K562 (cell line): ENCODE measurements around the gene HOXA10. TPM values are rescaled to one million over a fixed set of nuclear protein-coding genes. Genes with fewer than 3 reads are reported as not detected.

Experiments
- ATAC-seq: fragments of 200-7000 bp; cut with Tn5 transposase; 3 replicates; pipeline ENCODE4 v1.9.1; 2020; ENCODE audit warnings: moderate library complexity
- BruUV-seq: library from RNA; stranded (reverse); fragments of 400-500 nt; replicated peaks from 2 replicates; lab custom pipeline; 2021; lab: Mats Ljungman, UMichigan
- CTCF ChIA-PET: fragments of 300-600 bp; formaldehyde crosslinking; extraction: SDS; loops from one replicate; lab custom pipeline; 2021; ENCODE audit warnings: low intra/inter-chr PET ratio; lab: Yijun Ruan, JAX
- POLR2A ChIA-PET: fragments of 300-600, 350-650 bp; sonication (Branson Sonifier 250); formaldehyde crosslinking; extraction: SDS; loops from one replicate; lab custom pipeline; 2021; ENCODE audit warnings: antibody characterized with exemption, inconsistent platforms; lab: Yijun Ruan, JAX
- DNase-seq, 4 experiments: peaks; one replicate each; pipeline versions ENCODE4 v3.0.0 to v3.0.0-alpha.2; 2011 to 2018; ENCODE audit warnings: low spot score in 3 of 4, mixed read lengths in 3 of 4; ENCODE audit errors: extremely low read depth in 1 of 4
- FAIRE-seq: peaks from 2 replicates; lab custom pipeline; 2011; peaks lifted over from hg19 to GRCh38; lab: Jason Lieb, UNC
- H2AFZ ChIP-seq: 2 replicates; pipeline ENCODE4 v1.6.0; 2011; ENCODE audit warnings: low read depth, low read length, control low read depth, inconsistent platforms
- H3K27ac ChIP-seq: fragments of 200-600 bp; 3 replicates; pipeline ENCODE4 v1.8.0; 2011; ENCODE audit warnings: low read depth, mild to moderate bottlenecking, control low read depth, inconsistent platforms, low read length, moderate library complexity, mixed read lengths; ENCODE audit errors: extremely low read depth
- H3K27me3 ChIP-seq, 2 experiments: fragments of 300-600 bp in 1 of 2; 2 replicates in 1 of 2; 3 replicates in 1 of 2; pipeline versions ENCODE4 v1.6.0 to v1.8.0; 2011; ENCODE audit warnings: inconsistent platforms in 2 of 2, low read length in 2 of 2, mild to moderate bottlenecking in 1 of 2, mixed read lengths in 1 of 2, moderate library complexity in 1 of 2; ENCODE audit not compliant: control insufficient read depth in 2 of 2, insufficient read depth in 2 of 2
- H3K36me3 ChIP-seq: fragments of 300-600 bp; 3 replicates; pipeline ENCODE4 v1.8.0; 2011; ENCODE audit warnings: mild to moderate bottlenecking, low read length, inconsistent platforms; ENCODE audit not compliant: control insufficient read depth, insufficient read depth
- H3K4me1 ChIP-seq, 2 experiments: fragments of 200-600 bp in 1 of 2; replicated peaks in 1 of 2; 2 replicates in 1 of 2; 3 replicates in 1 of 2; pipeline versions ENCODE4 v1.5.1 to v1.8.0; 2011; ENCODE audit warnings: inconsistent platforms in 2 of 2, low read length in 2 of 2, mild to moderate bottlenecking in 1 of 2, mixed read lengths in 1 of 2, moderate library complexity in 1 of 2; ENCODE audit not compliant: control insufficient read depth in 2 of 2, insufficient read depth in 2 of 2
- H3K4me2 ChIP-seq: 2 replicates; pipeline ENCODE4 v1.6.1; 2011; ENCODE audit warnings: low read length, control low read depth, inconsistent platforms, mixed read lengths; ENCODE audit not compliant: insufficient read depth
- H3K4me3 ChIP-seq: fragments of 200-600 bp; sonication (generic), shearing (Covaris generic); 2 replicates; pipeline ENCODE4 v1.5.1; 2016; ENCODE audit warnings: control low read depth, inconsistent platforms
- H3K79me2 ChIP-seq: fragments of 200-600 bp; 3 replicates; pipeline ENCODE4 v1.8.0; 2011; ENCODE audit warnings: low read length, inconsistent platforms; ENCODE audit not compliant: control insufficient read depth, insufficient read depth
- H3K9ac ChIP-seq, 2 experiments: 2 replicates each; pipeline versions ENCODE4 v1.6.0 to v1.6.1; 2011; ENCODE audit warnings: low read depth in 2 of 2, low read length in 2 of 2, control low read depth in 1 of 2, inconsistent platforms in 1 of 2, mild to moderate bottlenecking in 1 of 2, mixed read lengths in 1 of 2; ENCODE audit not compliant: insufficient read depth in 1 of 2
- H3K9me1 ChIP-seq: one replicate; pipeline ENCODE4 v1.6.0; 2011; ENCODE audit warnings: inconsistent platforms, mild to moderate bottlenecking, low read length, moderate library complexity; ENCODE audit not compliant: control insufficient read depth, insufficient read depth
- H3K9me3 ChIP-seq: replicated peaks from 2 replicates; pipeline ENCODE4 v1.5.1; 2011; ENCODE audit warnings: low read depth, low read length, inconsistent platforms; ENCODE audit not compliant: control insufficient read depth, insufficient read depth
- H4K20me1 ChIP-seq: replicated peaks from 2 replicates; pipeline ENCODE4 v1.6.1; 2011; ENCODE audit warnings: low read length, inconsistent platforms, mixed read lengths; ENCODE audit not compliant: control insufficient read depth, insufficient read depth
- DMBX1 ChIP-seq: fragments of 250-450 bp; sonication (Bioruptor Pico); IDR thresholded peaks from 2 replicates; pipeline ENCODE4 v1.8.0; 2022; ENCODE audit warnings: inconsistent platforms, mild to moderate bottlenecking, moderate library complexity, borderline replicate concordance
- IRF2 ChIP-seq: sonication (generic); formaldehyde crosslinking; IDR thresholded peaks from 2 replicates; pipeline ENCODE4 v1.8.1; 2022; ENCODE audit warnings: mild to moderate bottlenecking, missing genetic modification reagents
- JUNB ChIP-seq: fragments of 450-650 bp; formaldehyde crosslinking; conservative IDR thresholded peaks from 2 replicates; pipeline ENCODE4 v1.4.0; 2020; ENCODE audit warnings: mild to moderate bottlenecking
- MCM3 ChIP-seq: fragments of 450-650 bp; IDR thresholded peaks from 2 replicates; pipeline ENCODE4 v1.6.1; 2016
- NONO ChIP-seq, 2 experiments: fragments of 200-400 bp in 1 of 2; fragments of 450-650 bp in 1 of 2; formaldehyde crosslinking in 1 of 2; IDR thresholded peaks; 2 replicates each; pipeline ENCODE4 v1.6.1; 2017; ENCODE audit warnings: low read depth in 2 of 2, mild to moderate bottlenecking in 2 of 2, moderate library complexity in 2 of 2, low read length in 1 of 2
- PURB ChIP-seq: sonication (generic); formaldehyde crosslinking; IDR thresholded peaks from 2 replicates; pipeline ENCODE4 v1.9.0; 2021; ENCODE audit warnings: low read depth, mild to moderate bottlenecking, missing genetic modification reagents
- RNF2 ChIP-seq: sonication (generic); IDR thresholded peaks from 2 replicates; pipeline ENCODE4 v1.6.1; 2016
- TFAM ChIP-seq: fragments of 250-450 bp; sonication (Bioruptor Pico); conservative IDR thresholded peaks from 2 replicates; pipeline ENCODE4 v1.5.0; 2021; ENCODE audit warnings: mild to moderate bottlenecking, moderate library complexity
- WGBS: fragments of 100-300 bp; shearing (Covaris generic); methylation state at CpG from one replicate; pipeline ENCODE4 v1.1.6; 2016; ENCODE audit warnings: low coverage, mixed read lengths; ENCODE audit not compliant: insufficient coverage; ENCODE audit errors: missing lambda C conversion rate; 5-methylcytosine and 5-hydroxymethylcytosine counted together
- in situ Hi-C: fragments of 300-500 bp; cut with MboI; formaldehyde crosslinking; loops from 4 replicates; pipeline ENCODE4 v1.15.0; 2018; ENCODE audit warnings: inconsistent platforms, mixed read lengths
- intact Hi-C: fragments of 100-400 bp; cut with micrococcal nuclease; formaldehyde crosslinking; loops from 2 replicates; pipeline ENCODE4 v1.14.2; 2022
- polyA plus RNA-seq, 8 experiments: library from polyadenylated mRNA; depleted of rRNA in 4 of 8; stranded (reverse) in 5 of 8; unstranded in 3 of 8; fragments of >200 nt; fragmentation: Nextera tagmentation in 2 of 8; fragmentation: Illumina TruSeq in 1 of 8; extraction: Ambion mirVana in 2 of 8; extraction: Trizol in 1 of 8; gene quantifications; 2 replicates each; pipeline versions ENCODE4 v1.2.1 to v1.2.3, GENCODE V29; 2011 to 2014; ENCODE audit warnings: inconsistent platforms in 1 of 8, missing spikeins in 1 of 8
- total RNA-seq, 7 experiments: library from RNA; depleted of rRNA in 6 of 7; stranded (reverse); fragments of >200 nt in 6 of 7; fragmentation: Illumina TruSeq in 2 of 7; extraction: Trizol in 2 of 7; gene quantifications; 2 replicates each; pipeline versions ENCODE4 v1.2.1 to v1.2.3, GENCODE V29; 2011 to 2021; ENCODE audit warnings: low replicate concordance in 1 of 7

HOXA10 gene
- total and polyA plus RNA-seq, 9 of the 15 experiments (the other 6 are each of a cell fraction or from before 2014, with no cell fraction given): not detected

- H3K27me3 ChIP-seq: peaks cover 43 to 91% of the 10 kb centered on the region in 2 experiments
- no peak for FAIRE-seq
- no peak for TF ChIP-seq PURB (CRISPR knock-in tag)
- TF ChIP-seq JUNB (CRISPR knock-in tag): no peak
- TF ChIP-seq, all 486 proteins: peak for 0
- no peaks in the 10 kb centered on the region for H3K79me2 ChIP-seq
- in situ Hi-C loops: loop anchor here (10.0 kb wide), 1 partner anchor 293 kb away; no protein-coding TSS in a partner anchor
- H3K9me3 ChIP-seq: no peaks in the 10 kb centered on the region
- no peaks in the 10 kb centered on the region for H4K20me1 ChIP-seq
- no peak within 1 kb of the TSS for H3K27ac ChIP-seq
- no peak within 1 kb of the TSS for H2AFZ ChIP-seq
- DNase-seq: no peak
- POLR2A ChIA-PET: no interaction called here
- no peak within 1 kb of the TSS for H3K4me2 ChIP-seq
- H3K9ac ChIP-seq: no peak within 1 kb of the TSS
- WGBS: 13% methylated on average over 34 of the region's 63 CpGs
- CTCF ChIA-PET: no interaction called here
- H3K4me1 ChIP-seq: peaks cover 0 to 29% of the 10 kb centered on the region in 2 experiments; a peak in 2 of 5 replicates
- no peaks in the 10 kb centered on the region for H3K9me1 ChIP-seq
- no TSS peak for BruUV-seq
- H3K4me3 ChIP-seq: no peak within 1 kb of the TSS
- no peaks in the 10 kb centered on the region for H3K36me3 ChIP-seq
- no peak for ATAC-seq
- intact Hi-C loops: no loop called here
Observed at GRCh38 chr7:27147199-27148030, 26.7 kb downstream of the HOXA10 start, which contains the start of gene HOXA6. Gene HOXA6, minus strand, starts transcription at chr7:27147774. Its CDS starts 25 bp downstream, at chr7:27147749.

DNA sequence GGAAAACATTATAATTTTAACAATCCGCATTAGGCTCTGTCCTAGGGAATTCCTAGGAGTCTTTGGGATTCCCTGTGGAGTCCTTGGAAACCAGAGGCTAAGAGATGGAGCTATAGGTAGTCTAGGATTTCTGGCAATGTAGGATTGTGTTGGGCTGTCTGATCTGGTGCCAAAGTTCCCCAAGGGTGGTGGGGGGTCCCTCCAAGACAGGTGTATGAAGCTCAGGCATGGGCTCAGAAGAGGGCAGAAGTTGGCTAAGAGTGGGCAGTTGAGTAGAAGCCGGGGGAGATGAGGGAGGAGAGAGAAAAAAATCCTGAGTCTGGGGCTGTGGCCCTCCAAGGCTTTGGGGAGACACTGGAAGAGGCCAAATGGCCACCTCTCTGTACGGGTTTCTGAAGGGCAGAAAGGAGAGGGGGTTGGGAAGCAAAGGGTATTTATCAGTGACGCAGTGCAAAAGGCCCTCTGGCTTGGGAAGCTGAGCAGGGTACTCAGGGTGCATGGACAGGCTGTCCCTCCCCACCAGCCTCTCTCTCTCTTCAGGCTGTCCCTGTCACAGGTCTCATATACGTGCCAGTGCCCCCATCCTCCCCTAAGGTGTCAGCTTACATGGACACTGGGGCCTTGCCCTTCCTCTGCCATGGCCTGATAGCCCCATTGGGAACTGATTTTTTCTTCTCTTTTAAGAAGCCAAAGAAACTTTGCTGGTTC is 27.5 kb downstream of the HOXA10 start:
- 0% methylated on average over 5 of the region's 5 CpGs for WGBS
- no peak for TF ChIP-seq NONO (IDR thresholded peaks at IDR 0.05; ENCODE audit: low read depth in 2 of 2, low read length in 1 of 2)
- no peak for TF ChIP-seq DMBX1 (CRISPR knock-in tag)
- no peak for TF ChIP-seq MCM3
- no peak for TF ChIP-seq RNF2
- no peak for TF ChIP-seq TFAM (CRISPR knock-in tag)
- TF ChIP-seq IRF2 (CRISPR knock-in tag): no peak
- DNase-seq: no peak
- H3K79me2 ChIP-seq: no peaks in the 10 kb centered on the region
- ATAC-seq: no peak
- H3K4me1 ChIP-seq: peaks cover 0 to 26% of the 10 kb centered on the region in 2 experiments; a peak in 2 of 5 replicates
- ChIA-PET POLR2A (no interaction called here), CTCF (no interaction called here)
- H3K9me1 ChIP-seq: no peaks in the 10 kb centered on the region
- no peaks in the 10 kb centered on the region for H3K36me3 ChIP-seq
- intact Hi-C loops (no loop called here), in situ Hi-C loops (loop anchor here (10.0 kb wide), 1 partner anchor 292 kb away; no protein-coding TSS in a partner anchor)
- no peak overlapping the region for H3K9ac ChIP-seq
- FAIRE-seq: no peak
- H2AFZ ChIP-seq: no peak overlapping the region
- H3K4me3 ChIP-seq: no peak overlapping the region
- no TSS peak for BruUV-seq
- H3K4me2 ChIP-seq: no peak overlapping the region
- no peak overlapping the region for H3K27ac ChIP-seq
- peaks cover 35 to 89% of the 10 kb centered on the region in 2 experiments for H3K27me3 ChIP-seq
- H4K20me1 ChIP-seq: no peaks in the 10 kb centered on the region
- no peaks in the 10 kb centered on the region for H3K9me3 ChIP-seq
